ENCODE measurements around the gene APLN. TPM values are rescaled to one million over a fixed set of nuclear protein-coding genes. Genes with fewer than 3 reads are reported as not detected.
A peak's percentile ranks its signal among the peaks of the same experiment; 100 is the strongest.

The APLN gene
- total RNA-seq, 1 donor from 2014 or later = 0.32 TPM

DNA sequence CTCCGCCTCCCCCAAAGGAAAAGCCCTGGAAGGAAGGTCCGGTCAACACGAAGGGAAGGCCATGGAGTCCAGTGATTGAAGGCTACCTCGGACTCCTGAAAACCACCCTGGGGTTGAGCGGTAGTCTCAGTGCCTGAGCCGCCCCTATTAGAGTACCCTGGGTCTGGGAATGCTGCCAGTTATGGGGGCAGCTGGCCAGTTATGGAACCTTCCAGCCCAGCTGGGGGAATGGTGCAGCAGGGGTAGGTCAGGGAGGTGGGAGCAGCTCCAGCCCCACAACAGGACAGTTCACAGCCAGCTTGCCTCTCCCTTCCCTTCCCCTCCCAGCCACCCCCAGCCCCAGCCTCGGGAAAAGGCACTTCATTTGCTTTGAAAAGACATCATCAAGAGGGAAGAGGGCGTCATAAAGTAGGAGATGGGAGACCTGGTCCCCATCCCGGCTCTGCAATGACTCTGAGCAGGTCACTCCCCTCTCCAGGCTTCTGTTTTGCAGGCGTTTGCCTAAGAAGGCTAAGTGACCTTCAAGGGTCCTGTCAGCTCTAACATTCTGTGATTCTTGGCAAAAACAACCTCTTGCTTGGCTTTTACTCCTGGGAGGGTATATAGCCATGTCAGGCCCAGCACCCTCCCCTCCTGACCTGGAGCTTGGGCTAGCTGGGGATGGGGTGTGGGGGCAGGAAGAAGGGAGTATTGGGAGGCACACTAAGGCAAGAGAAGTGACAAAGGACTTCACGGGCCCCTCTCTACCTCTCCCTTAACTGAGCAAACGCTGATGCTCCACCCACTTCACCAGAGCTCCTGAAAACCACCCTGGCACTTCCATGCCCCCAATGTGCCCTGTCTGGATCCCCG is 8.0 kb downstream of the APLN start:
- intact Hi-C loops (cut with micrococcal nuclease) = no loop called here
- Mint-ChIP-seq H3K27ac (no peak overlapping the region), H3K27me3 (ENCODE audit: low read depth) (peaks cover 9% of the 10 kb centered on the region), H3K4me3 (ENCODE audit: low read depth) (no peak overlapping the region), H3K9me3 (no peaks in the 10 kb centered on the region), H3K4me1 (ENCODE audit: low read depth) (no peaks in the 10 kb centered on the region), H3K36me3 (ENCODE audit: low read depth) (no peaks in the 10 kb centered on the region)
- DNase-seq (ENCODE audit: low spot score) = no peak

DNA sequence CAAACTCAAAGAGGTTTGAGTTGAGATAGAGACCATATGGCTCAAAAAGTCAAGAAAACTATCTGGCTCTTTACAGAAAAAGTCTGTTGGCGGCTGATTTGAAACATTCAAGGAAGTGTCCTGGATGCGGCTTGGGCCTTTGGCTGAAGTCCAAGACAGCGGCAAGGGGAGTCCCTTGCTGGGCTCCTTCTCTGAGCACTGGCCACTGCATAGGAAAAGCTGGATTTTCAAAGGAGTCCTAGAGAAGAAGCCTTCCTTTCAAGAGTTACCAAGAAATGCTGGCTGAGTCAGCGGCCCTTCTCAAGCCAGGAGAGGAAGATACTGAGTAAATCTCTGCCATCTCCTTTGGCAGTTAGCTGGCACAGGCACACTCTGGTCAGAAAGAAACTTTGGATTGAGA is 12.1 kb downstream of the APLN start:
- Mint-ChIP-seq H3K4me3 (ENCODE audit: low read depth) (no peak overlapping the region), H3K27ac (no peak overlapping the region), H3K27me3 (ENCODE audit: low read depth) (peaks cover 10% of the 10 kb centered on the region)

DNA sequence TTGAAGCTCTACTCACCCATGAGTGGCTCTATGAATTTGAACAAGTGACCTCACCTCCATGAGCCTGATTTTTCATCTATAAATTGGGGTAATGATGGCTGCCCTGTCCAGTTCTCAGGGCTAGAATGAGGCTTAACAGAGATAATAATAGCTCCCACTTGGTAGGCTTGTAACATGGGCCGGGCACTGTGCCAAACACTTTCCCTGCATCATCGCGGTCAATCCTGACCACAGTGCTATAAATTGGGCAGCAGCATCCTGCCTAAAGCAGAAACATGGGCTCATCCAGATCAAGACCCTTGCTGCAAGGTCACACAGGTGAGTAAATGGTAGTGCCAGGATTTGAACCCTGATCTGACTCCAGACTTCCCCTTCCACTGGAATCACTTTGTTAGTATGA is 12.8 kb downstream of the APLN start:
- H3K27me3 Mint-ChIP-seq (ENCODE audit: low read depth) = peaks cover 10% of the 10 kb centered on the region
- no peak for DNase-seq (ENCODE audit: low spot score)
- no peak overlapping the region for H3K27ac Mint-ChIP-seq
- peaks cover 6% of the 10 kb centered on the region for H3K4me1 Mint-ChIP-seq (ENCODE audit: low read depth)
- intact Hi-C loops (cut with micrococcal nuclease) = no loop called here
- H3K9me3 Mint-ChIP-seq = no peaks in the 10 kb centered on the region
- H3K4me3 Mint-ChIP-seq (ENCODE audit: low read depth) = no peak overlapping the region
- H3K36me3 Mint-ChIP-seq (ENCODE audit: low read depth) = no peaks in the 10 kb centered on the region

More for the DNA sequence above, 12.1 kb downstream of the APLN start:
- Mint-ChIP-seq H3K9me3 (no peaks in the 10 kb centered on the region), H3K36me3 (ENCODE audit: low read depth) (no peaks in the 10 kb centered on the region), H3K4me1 (ENCODE audit: low read depth) (peaks cover 2% of the 10 kb centered on the region)
- no peak for DNase-seq (ENCODE audit: low spot score)
- intact Hi-C loops (cut with micrococcal nuclease) = no loop called here

DNA sequence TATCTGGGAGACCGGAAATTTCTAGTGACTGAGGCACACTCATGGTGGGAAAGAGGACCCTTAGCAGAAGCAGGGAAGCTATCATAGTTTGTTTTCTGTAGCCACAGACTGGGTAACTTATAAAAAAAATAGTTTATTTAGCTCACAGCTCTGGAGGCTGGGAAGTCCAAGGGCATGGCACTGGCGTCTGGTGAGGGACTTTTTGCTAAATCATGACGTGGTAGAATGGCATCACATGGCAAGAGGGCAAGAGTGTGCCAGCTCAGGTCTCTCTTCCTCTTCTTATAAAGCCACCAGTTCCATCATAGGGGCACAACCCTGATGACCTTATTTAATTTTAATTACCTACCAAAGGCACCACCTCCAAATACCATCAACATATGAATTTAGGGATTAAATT is 13.3 kb downstream of the APLN start:
- no peak overlapping the region for H3K4me3 Mint-ChIP-seq (ENCODE audit: low read depth)
- DNase-seq (ENCODE audit: low spot score) = no peak
- no peaks in the 10 kb centered on the region for H3K36me3 Mint-ChIP-seq (ENCODE audit: low read depth)

DNA sequence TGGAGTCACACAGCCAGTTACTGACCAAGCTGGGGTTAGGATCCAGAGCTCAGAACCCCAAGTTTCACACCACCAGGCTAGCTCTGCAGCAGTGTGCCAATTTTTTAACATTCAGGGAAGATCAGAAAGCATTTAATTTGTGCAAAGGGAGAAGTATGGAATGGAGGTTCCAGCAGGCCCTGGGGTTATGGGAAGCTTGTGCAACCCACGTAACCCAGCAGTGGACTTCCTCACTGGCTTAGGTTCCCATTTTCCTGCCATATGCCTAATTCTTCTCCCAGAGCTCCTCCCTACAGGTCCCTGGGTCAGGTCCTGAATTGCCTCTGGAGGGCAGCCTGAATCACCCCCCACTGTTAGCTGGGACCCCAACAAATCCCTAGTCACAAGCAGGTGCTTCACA is 14.0 kb downstream of the APLN start:
- Mint-ChIP-seq H3K36me3 (ENCODE audit: low read depth) (no peaks in the 10 kb centered on the region), H3K4me1 (ENCODE audit: low read depth) (peaks cover 6% of the 10 kb centered on the region), H3K4me3 (ENCODE audit: low read depth) (no peak overlapping the region), H3K9me3 (no peaks in the 10 kb centered on the region), H3K27me3 (ENCODE audit: low read depth) (peaks cover 10% of the 10 kb centered on the region), H3K27ac (no peak overlapping the region)
- no peak for DNase-seq (ENCODE audit: low spot score)
- intact Hi-C loops (cut with micrococcal nuclease) = no loop called here

More for the DNA sequence above, 13.3 kb downstream of the APLN start:
- H3K9me3 Mint-ChIP-seq = no peaks in the 10 kb centered on the region
- H3K4me1 Mint-ChIP-seq (ENCODE audit: low read depth) = peaks cover 6% of the 10 kb centered on the region
- H3K27ac Mint-ChIP-seq = no peak overlapping the region
- intact Hi-C loops (cut with micrococcal nuclease) = no loop called here
- H3K27me3 Mint-ChIP-seq (ENCODE audit: low read depth) = peaks cover 10% of the 10 kb centered on the region

DNA sequence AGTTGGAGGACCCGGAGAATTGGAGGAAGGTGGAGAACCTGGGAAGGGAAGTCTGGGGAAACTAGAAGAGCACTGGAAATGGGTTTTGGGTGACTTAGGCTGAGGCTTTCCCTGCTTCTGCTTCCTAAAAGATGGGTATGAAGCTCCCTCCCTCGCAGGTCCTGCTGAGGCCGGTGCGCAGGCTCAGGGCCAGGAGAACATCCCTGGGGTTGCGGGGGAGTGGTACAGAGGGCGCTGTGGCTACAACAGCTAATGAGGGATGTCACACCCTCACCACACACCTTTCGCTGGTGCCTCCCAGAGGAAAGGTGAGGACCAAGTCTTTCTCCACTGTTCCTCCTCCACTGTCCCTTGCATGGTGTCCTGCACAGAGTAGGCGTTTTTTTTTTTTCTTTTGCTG is 15.8 kb downstream of the APLN start:
- no peak overlapping the region for H3K27ac Mint-ChIP-seq
- peaks cover 7% of the 10 kb centered on the region for H3K27me3 Mint-ChIP-seq (ENCODE audit: low read depth)
- H3K4me3 Mint-ChIP-seq (ENCODE audit: low read depth) = no peak overlapping the region
- H3K4me1 Mint-ChIP-seq (ENCODE audit: low read depth) = peaks cover 6% of the 10 kb centered on the region
- no peaks in the 10 kb centered on the region for H3K9me3 Mint-ChIP-seq
- intact Hi-C loops (cut with micrococcal nuclease) = loop anchor here (5.0 kb wide), 1 partner anchor 113 kb away; no protein-coding TSS in a partner anchor
- DNase-seq (ENCODE audit: low spot score) = no peak
- no peaks in the 10 kb centered on the region for H3K36me3 Mint-ChIP-seq (ENCODE audit: low read depth)

DNA sequence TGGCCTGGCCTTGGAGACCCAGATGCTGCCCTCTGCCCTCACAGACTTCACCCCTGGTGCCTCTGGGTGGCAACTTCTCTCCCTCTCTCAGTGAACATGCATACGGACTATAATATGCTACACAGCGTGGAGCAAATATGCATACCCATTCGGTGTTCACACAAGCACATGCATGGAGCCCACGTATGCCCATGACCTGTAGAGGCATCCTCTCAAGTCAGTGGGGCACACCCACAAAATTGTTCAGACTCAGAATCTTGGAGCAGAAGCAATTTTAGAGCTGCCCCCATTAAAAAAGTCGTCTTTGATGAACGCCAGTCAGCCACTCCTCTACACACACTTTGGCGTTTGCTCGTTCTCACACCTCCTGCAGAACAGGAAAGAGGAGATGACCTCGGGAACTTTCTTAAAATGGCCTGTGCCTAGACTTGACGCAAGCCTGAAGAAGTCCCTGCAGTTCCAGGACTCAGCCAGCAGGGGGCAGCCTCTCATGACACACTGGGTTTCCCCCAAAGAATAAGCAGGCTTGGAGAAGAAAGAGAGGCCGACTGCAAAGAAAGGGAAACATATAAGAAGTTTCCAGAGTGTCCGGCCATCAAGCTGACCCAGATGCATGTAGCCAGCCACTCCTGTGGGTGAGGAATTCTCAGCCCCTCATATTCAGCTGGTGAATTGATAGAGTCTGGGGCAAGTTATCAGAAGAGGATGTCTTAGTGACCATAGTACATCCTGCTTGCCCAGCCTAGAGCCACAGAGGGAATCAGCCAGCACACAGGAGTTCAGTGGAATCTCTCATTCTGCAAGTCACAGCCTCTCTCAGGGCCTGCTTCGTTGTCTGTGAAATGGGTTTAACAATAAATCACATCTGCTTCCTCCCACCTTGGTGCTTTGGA is 17.3 kb downstream of the APLN start:
- Mint-ChIP-seq H3K27me3 (ENCODE audit: low read depth) (peaks cover 3% of the 10 kb centered on the region), H3K4me3 (ENCODE audit: low read depth) (no peak overlapping the region), H3K4me1 (ENCODE audit: low read depth) (peaks cover 6% of the 10 kb centered on the region), H3K36me3 (ENCODE audit: low read depth) (no peaks in the 10 kb centered on the region), H3K27ac (no peak overlapping the region), H3K9me3 (no peaks in the 10 kb centered on the region)
- peak; percentile 54 for DNase-seq (ENCODE audit: low spot score)
- intact Hi-C loops (cut with micrococcal nuclease) = loop anchor here (1.0 to 5.0 kb wide), 3 partner anchors 89 to 186 kb away; no protein-coding TSS in a partner anchor

DNA sequence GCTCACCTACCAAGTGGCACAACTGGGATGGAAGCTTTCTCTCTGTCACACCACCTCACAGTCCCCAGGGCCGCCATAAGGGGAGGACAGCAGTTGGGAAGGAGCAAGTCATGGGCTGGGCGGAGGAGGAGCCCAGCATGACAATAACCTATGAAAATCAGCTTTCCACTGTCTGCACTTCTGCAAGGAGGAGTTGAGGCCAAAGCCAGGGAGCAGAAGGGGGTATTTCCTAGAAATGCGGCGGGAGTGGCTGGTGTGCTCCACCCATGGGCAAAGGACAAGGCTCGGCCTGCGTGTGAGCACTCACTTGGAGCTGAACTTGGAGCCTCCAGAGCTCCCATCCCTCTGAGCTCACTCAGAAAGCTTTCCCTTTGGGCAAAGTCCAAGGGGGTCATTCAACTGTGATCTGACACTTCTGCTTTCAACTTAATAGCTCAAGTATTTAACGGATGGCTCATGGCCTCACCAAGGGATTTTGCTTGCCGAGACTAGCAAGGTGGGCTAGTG is 18.5 kb downstream of the APLN start:
- Mint-ChIP-seq H3K36me3 (ENCODE audit: low read depth) (no peaks in the 10 kb centered on the region), H3K9me3 (no peaks in the 10 kb centered on the region), H3K4me1 (ENCODE audit: low read depth) (peaks cover 6% of the 10 kb centered on the region), H3K27ac (no peak overlapping the region), H3K4me3 (ENCODE audit: low read depth) (no peak overlapping the region), H3K27me3 (ENCODE audit: low read depth) (peaks cover 3% of the 10 kb centered on the region)
- no peak for DNase-seq (ENCODE audit: low spot score)
- intact Hi-C loops (cut with micrococcal nuclease) = loop anchor here (2.0 to 5.0 kb wide), 2 partner anchors 91 to 116 kb away; no protein-coding TSS in a partner anchor

DNA sequence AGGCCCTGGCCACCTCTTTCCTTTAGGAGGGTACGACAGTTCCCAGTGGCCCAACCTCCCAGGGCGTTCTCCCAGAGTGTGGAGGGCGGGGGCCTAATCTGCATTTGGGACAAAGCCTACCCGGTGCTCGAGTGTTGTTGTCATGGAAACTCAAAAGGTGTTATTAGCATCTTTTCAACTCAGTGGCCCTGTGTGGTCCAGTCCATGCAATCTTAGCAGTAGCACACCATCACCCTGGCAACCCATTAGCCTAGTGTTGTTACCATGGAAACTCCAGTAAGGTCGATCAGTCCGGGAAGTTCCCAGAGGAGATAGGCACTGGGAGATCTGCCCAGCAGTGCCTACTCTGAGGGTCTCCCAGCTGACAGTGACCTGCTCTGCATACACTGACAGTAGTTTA is 20.2 kb downstream of the APLN start:
- no peaks in the 10 kb centered on the region for H3K36me3 Mint-ChIP-seq (ENCODE audit: low read depth)
- H3K27me3 Mint-ChIP-seq (ENCODE audit: low read depth) = no peaks in the 10 kb centered on the region
- H3K27ac Mint-ChIP-seq = no peak overlapping the region
- DNase-seq (ENCODE audit: low spot score) = no peak
- no peaks in the 10 kb centered on the region for H3K9me3 Mint-ChIP-seq
- intact Hi-C loops (cut with micrococcal nuclease) = no loop called here
- H3K4me3 Mint-ChIP-seq (ENCODE audit: low read depth) = no peak overlapping the region
- peaks cover 6% of the 10 kb centered on the region for H3K4me1 Mint-ChIP-seq (ENCODE audit: low read depth)

DNA sequence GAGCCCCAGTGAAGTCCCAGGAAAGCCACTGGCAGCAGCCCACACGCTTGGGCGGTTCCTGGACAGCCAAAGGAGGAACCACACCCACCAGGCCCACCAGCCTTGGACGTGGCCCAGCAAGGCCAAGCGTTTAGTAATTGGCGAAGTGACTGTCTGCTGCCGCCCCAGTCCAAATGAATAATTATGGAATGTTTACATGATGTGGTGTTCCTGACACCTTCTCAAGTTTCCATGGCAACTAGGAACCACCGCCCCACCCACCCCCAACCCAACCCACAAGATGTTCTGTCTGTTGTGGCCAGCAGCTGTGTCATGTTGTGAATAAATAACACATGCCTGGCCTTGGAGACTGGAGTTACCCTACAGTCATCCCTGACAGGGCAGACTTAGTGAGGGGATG is 22.3 kb downstream of the APLN start:
- intact Hi-C loops (cut with micrococcal nuclease) = no loop called here
- peaks cover 3% of the 10 kb centered on the region for H3K27me3 Mint-ChIP-seq (ENCODE audit: low read depth)
- no peak for DNase-seq (ENCODE audit: low spot score)
- H3K36me3 Mint-ChIP-seq (ENCODE audit: low read depth) = no peaks in the 10 kb centered on the region
- H3K4me1 Mint-ChIP-seq (ENCODE audit: low read depth) = peaks cover 1% of the 10 kb centered on the region
- H3K9me3 Mint-ChIP-seq = no peaks in the 10 kb centered on the region
- H3K4me3 Mint-ChIP-seq (ENCODE audit: low read depth) = no peak overlapping the region
- H3K27ac Mint-ChIP-seq = no peak overlapping the region

DNA sequence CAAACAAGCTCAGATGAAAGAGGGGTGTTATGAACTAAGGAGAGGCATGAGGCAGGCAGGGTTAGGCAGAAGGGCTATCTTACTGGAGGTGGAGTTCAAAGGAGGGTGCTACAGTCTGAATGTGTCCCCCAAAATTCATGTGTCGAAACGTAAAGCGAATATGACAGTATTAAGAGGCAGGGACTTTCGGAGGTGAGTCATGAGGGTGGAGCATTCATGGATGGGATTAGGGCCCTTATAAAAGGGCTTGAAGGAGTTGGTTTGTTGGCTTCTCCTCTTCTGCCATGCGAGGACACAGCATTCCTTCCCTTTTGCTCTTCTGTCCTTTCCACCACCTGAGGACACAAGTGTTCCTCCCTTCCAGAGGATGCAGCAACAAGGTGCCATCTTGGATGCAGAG is 22.9 kb downstream of the APLN start:
- Mint-ChIP-seq H3K27ac (no peak overlapping the region), H3K36me3 (ENCODE audit: low read depth) (no peaks in the 10 kb centered on the region), H3K27me3 (ENCODE audit: low read depth) (peaks cover 3% of the 10 kb centered on the region), H3K4me3 (ENCODE audit: low read depth) (no peak overlapping the region), H3K4me1 (ENCODE audit: low read depth) (no peaks in the 10 kb centered on the region), H3K9me3 (no peaks in the 10 kb centered on the region)
- no peak for DNase-seq (ENCODE audit: low spot score)
- intact Hi-C loops (cut with micrococcal nuclease) = no loop called here

DNA sequence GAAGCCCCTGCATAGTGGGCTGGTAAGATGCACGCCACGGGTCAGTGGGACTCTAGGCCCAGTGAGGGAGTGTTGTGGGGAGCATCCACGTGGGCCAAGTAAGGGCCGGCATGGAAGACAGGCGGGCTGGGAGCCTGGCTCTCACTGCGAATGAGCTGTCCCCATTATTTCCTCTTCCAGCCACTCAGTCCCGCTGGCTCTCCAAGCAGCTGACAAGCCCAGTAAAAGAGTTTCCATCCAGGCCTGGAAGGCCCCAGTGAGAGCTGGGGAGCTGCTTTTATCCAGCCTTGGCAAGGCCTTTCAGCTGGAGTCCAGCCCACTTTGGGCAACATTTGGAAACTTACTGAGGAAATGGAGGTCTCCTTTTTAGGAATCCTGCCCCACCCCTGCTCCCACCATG is 24.9 kb downstream of the APLN start:
- Mint-ChIP-seq H3K27ac (no peak overlapping the region), H3K4me1 (ENCODE audit: low read depth) (peaks cover 10% of the 10 kb centered on the region), H3K4me3 (ENCODE audit: low read depth) (no peak overlapping the region), H3K9me3 (no peaks in the 10 kb centered on the region), H3K36me3 (ENCODE audit: low read depth) (no peaks in the 10 kb centered on the region), H3K27me3 (ENCODE audit: low read depth) (peaks cover 3% of the 10 kb centered on the region)
- no peak for DNase-seq (ENCODE audit: low spot score)
- intact Hi-C loops (cut with micrococcal nuclease) = no loop called here

DNA sequence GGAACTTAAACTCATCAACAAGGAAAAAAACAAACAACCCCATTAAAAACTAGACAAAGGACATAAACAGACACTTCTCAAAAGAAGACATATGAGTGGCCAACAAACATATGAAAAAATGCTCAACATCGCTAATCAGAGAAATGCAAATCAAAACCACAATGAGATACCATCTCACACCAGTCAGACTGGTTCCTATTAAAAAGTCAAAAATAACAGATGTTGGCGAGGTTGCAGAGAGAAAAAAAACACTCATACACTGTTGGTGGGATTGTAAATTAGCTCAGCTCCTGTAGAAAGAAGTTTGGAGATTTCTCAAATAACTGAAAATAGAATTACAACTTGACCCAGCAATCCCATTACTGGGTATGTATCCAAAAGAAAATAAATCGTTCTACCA is 28.7 kb downstream of the APLN start:
- Mint-ChIP-seq H3K9me3 (no peaks in the 10 kb centered on the region), H3K36me3 (ENCODE audit: low read depth) (no peaks in the 10 kb centered on the region), H3K4me1 (ENCODE audit: low read depth) (peaks cover 14% of the 10 kb centered on the region), H3K27ac (no peak overlapping the region), H3K27me3 (ENCODE audit: low read depth) (peaks cover 8% of the 10 kb centered on the region), H3K4me3 (ENCODE audit: low read depth) (no peak overlapping the region)
- DNase-seq (ENCODE audit: low spot score) = no peak
- intact Hi-C loops (cut with micrococcal nuclease) = no loop called here
